HG03025 (cell line): ENCODE measurements around the gene ASB11.

ENCODE experiments used
- ATAC-seq: cut with Tn5 transposase; IDR thresholded peaks from one replicate; pipeline ENCODE4 v1.9.1; 2021; ENCODE audit warnings: mild to moderate bottlenecking, moderate library complexity; ENCODE audit not compliant: unreplicated experiment, low FRiP score

The ASB11 gene

GRCh38 chrX:15235001-15235400 lies 80.4 kb downstream of the ASB11 start:
- no peak for ATAC-seq

DNA sequence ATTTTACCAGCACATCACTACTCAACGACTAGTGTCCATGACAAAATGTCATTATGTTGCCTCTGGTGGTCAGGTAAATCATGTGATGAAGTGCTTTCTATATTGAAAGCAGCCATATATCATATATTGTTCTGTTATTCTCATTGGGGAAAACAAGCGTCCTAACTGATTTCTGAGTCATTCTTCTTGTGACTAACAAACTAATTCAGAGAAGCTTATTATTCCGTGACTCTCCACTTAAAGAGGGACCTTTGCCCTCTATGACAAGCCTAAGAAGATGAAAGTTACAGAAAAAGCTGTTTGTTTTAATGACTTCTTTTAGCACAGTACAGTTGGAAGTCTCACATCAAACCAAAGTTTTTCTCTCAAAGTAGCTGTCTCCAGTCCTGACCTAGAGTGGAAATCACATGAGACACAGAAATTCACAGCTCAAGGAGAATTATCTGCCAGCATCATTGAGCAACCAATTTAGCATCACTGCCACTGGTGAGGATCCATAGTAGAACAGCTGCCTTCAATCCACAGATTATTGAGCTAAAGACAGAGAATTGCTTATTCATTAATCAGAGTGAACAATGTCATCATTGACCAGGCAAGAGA lies 81.9 kb downstream of the ASB11 start:
- ATAC-seq = no peak
